Measurements from ENCODE around the gene UPK2. TPM values are rescaled to one million over a fixed set of nuclear protein-coding genes. Genes with fewer than 3 reads are reported as not detected.
A peak's percentile ranks its signal among the peaks of the same experiment; 100 is the strongest.

UPK2 gene
- total RNA-seq, 2 experiments from 2014 or later = 0.28 to 0.34 TPM

DNA sequence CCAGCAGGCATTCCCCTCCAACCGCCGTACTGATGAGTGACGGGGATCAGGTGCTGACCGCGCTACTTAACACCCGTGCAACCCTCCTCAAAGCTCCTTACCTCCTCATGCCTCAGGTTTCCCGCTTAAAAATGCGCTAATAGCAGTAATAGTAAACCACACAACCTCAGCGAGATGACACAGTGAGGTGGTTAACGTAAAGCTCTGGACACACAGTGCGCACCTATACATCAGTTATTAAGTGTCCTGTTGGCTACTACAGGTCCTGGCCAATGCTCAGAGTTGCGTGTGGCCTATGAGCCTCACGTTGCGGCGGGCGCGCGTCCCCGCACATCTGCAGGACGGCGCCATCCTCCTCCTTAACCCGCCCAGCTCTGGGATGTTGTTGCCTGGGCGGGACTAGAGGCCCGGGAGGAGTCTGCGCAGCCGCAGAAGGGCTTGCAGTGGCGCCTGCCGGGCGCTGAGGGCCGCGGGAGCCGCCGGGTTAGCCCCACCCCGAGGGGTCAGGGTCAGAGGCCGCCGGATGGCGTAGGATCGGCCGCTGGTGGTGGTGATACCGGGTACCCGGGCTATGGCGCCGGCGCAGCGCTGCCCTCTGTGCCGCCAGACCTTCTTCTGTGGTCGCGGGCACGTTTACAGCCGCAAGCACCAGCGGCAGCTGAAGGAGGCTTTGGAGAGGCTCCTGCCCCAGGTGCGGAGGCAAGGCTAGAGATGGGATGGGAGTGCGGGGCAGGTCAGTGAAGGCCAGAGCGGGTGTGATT lies 41.7 kb downstream of the UPK2 start, which contains the start of gene CENATAC:
CENATAC (plus strand) TSS at position 512 of the 761 bp plus-strand sequence; CDS start at position 572, 60 bp downstream.
- Histone ChIP-seq H3K4me2 (ENCODE audit: low read length) (peak within 1 kb of the TSS; percentile 90), H2AFZ (ENCODE audit: low read length) (peak within 1 kb of the TSS; percentile 48), H3K79me2 (ENCODE audit: insufficient read depth, low read depth, low read length) (peaks cover 33% of the 10 kb centered on the region; the same call in 1 of the 2 replicates), H3K4me3 (ENCODE audit: low read depth, low read length, poor library complexity, severe bottlenecking) (peak within 1 kb of the TSS; percentile 88), H3K4me1 (ENCODE audit: insufficient read depth, low read length, poor library complexity, severe bottlenecking) (peaks cover 19% of the 10 kb centered on the region), H3K9me2 (ENCODE audit: insufficient read depth, low read length) (no peaks in the 10 kb centered on the region), H3K27ac (ENCODE audit: low read depth, low read length, poor library complexity, severe bottlenecking) (peak within 1 kb of the TSS; percentile 50), H3K9me3 (ENCODE audit: low read length) (no peaks in the 10 kb centered on the region), H4K20me1 (ENCODE audit: insufficient read depth, low read length) (no peaks in the 10 kb centered on the region), H3K36me3 (ENCODE audit: insufficient read depth, low read length) (peaks cover 44% of the 10 kb centered on the region)
- ChIA-PET CTCF (ENCODE audit: unreplicated experiment) (interaction anchor here (0.6 to 0.8 kb wide), 4 partner anchors 13 to 104 kb away, joined by 3 to 4 read pairs (median 3); no protein-coding TSS in a partner anchor), POLR2A (interaction anchor here (0.6 to 1.7 kb wide), 11 partner anchors 18 to 779 kb away, joined by 3 to 12 read pairs (median 3); partner anchors contain the start of genes HYOU1, RPS25, TRAPPC4 and VPS11)
- peak; percentile 96 for DNase-seq (ENCODE audit: low spot score)
- intact Hi-C loops (cut with micrococcal nuclease; ENCODE audit: unreplicated experiment) = loop anchor here (1.0 kb wide), 1 partner anchor 20 kb away; the partner anchor contains the start of genes RPS25 and TRAPPC4
- BruUV-seq (replicated peaks) = no TSS peak
- no peak for TF ChIP-seq EZH2phosphoT487 (IDR thresholded peaks at IDR 0.05; ENCODE audit: borderline replicate concordance, low read depth, low read length)
- TF ChIP-seq, protein P1, sequence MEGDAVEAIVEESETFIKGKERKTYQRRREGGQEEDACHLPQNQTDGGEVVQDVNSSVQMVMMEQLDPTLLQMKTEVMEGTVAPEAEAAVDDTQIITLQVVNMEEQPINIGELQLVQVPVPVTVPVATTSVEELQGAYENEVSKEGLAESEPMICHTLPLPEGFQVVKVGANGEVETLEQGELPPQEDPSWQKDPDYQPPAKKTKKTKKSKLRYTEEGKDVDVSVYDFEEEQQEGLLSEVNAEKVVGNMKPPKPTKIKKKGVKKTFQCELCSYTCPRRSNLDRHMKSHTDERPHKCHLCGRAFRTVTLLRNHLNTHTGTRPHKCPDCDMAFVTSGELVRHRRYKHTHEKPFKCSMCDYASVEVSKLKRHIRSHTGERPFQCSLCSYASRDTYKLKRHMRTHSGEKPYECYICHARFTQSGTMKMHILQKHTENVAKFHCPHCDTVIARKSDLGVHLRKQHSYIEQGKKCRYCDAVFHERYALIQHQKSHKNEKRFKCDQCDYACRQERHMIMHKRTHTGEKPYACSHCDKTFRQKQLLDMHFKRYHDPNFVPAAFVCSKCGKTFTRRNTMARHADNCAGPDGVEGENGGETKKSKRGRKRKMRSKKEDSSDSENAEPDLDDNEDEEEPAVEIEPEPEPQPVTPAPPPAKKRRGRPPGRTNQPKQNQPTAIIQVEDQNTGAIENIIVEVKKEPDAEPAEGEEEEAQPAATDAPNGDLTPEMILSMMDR (conservative IDR thresholded peaks at IDR 0.05; ENCODE audit: low read length) = 0 out of 2 replicates have a peak, but pooled peaks have one; percentile 25

DNA sequence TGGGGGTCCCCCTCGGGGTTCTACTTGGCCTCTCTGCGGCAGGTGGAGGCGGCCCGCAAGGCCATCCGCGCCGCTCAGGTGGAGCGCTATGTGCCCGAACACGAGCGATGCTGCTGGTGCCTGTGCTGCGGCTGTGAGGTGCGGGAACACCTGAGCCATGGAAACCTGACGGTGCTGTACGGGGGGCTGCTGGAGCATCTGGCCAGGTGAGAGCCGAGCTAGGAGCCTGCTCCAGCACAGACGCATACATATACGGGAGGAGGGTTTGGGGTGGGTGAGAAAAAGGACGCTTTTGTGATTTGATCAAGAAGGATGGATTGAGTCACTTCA lies 42.3 kb downstream of the UPK2 start:
- no TSS peak for BruUV-seq (replicated peaks)
- ChIA-PET CTCF (ENCODE audit: unreplicated experiment) (no interaction called here), POLR2A (interaction anchor here (0.6 to 1.4 kb wide), 5 partner anchors 17 to 460 kb away, joined by 3 to 10 read pairs (median 4); partner anchors contain the start of genes HYOU1, RPS25 and VPS11)
- H3K27ac ChIP-seq (ENCODE audit: low read depth, low read length, poor library complexity, severe bottlenecking) = peak overlapping the region; percentile 19
- peaks cover 19% of the 10 kb centered on the region for H3K4me1 ChIP-seq (ENCODE audit: insufficient read depth, low read length, poor library complexity, severe bottlenecking)
- H4K20me1 ChIP-seq (ENCODE audit: insufficient read depth, low read length) = no peaks in the 10 kb centered on the region
- H3K79me2 ChIP-seq (ENCODE audit: insufficient read depth, low read depth, low read length) = peaks cover 33% of the 10 kb centered on the region; the same call in 1 of the 2 replicates
- peak overlapping the region; percentile 90 for H3K4me2 ChIP-seq (ENCODE audit: low read length)
- peak overlapping the region; percentile 88 for H3K4me3 ChIP-seq (ENCODE audit: low read depth, low read length, poor library complexity, severe bottlenecking)
- H3K9me3 ChIP-seq (ENCODE audit: low read length) = no peaks in the 10 kb centered on the region
- peaks cover 50% of the 10 kb centered on the region for H3K36me3 ChIP-seq (ENCODE audit: insufficient read depth, low read length)
- H2AFZ ChIP-seq (ENCODE audit: low read length) = peak overlapping the region; percentile 41; the same call in 1 of the 2 replicates
- intact Hi-C loops (cut with micrococcal nuclease; ENCODE audit: unreplicated experiment) = loop anchor here (1.0 kb wide), 1 partner anchor 20 kb away; the partner anchor contains the start of genes RPS25 and TRAPPC4
- H3K9me2 ChIP-seq (ENCODE audit: insufficient read depth, low read length) = no peaks in the 10 kb centered on the region
- no peak for DNase-seq (ENCODE audit: low spot score)
- TF ChIP-seq, protein P1 (conservative IDR thresholded peaks at IDR 0.05; ENCODE audit: low read length) = no peak
- no peak for TF ChIP-seq EZH2phosphoT487 (IDR thresholded peaks at IDR 0.05; ENCODE audit: borderline replicate concordance, low read depth, low read length)

Measured in OCI-LY7 (cell line).